Coronary artery (tissue), 2 donors: ENCODE results near the gene BCL2L2.
A peak's percentile ranks its signal among the peaks of the same experiment; 100 is the strongest.

Experiments
- DNase-seq: peaks from one replicate; pipeline ENCODE4 v3.0.0-alpha.2; 2017; ENCODE audit warnings: low spot score
- H3K27ac ChIP-seq, 2 donors: fragments of 200-600 bp; sonication (generic); one replicate each; pipeline ENCODE4 v1.5.1; 2016 to 2019
- H3K4me3 ChIP-seq: fragments of 200-600 bp; sonication (generic); 2 replicates; pipeline ENCODE4 v1.5.1; 2016; ENCODE audit warnings: mild to moderate bottlenecking, moderate library complexity
- CTCF ChIP-seq: fragments of 200-600 bp; sonication (generic); IDR thresholded peaks from one replicate; pipeline ENCODE4 v1.5.1; 2019; ENCODE audit warnings: antibody characterized with exemption

The BCL2L2 gene

GRCh38 chr14:23301288-23301968 lies 5.2 kb upstream of the BCL2L2 start:
- DNase-seq: peak; percentile 99
- peak overlapping the region; percentile 97 to 100 for H3K27ac ChIP-seq
- peak; percentile 45 for TF ChIP-seq CTCF

GRCh38 chr14:23301969-23302289 lies 4.7 kb upstream of the BCL2L2 start:
- Histone ChIP-seq H3K27ac (peak overlapping the region; percentile 97 to 100), H3K4me3 (peak overlapping the region; percentile 92)
- no peak for DNase-seq
- no peak for TF ChIP-seq CTCF

More at GRCh38 chr14:23301288-23301968, 5.2 kb upstream of the BCL2L2 start:
- H3K4me3 ChIP-seq: peak overlapping the region; percentile 92

- DNase-seq: peak; percentile 83
These were observed 4.1 kb upstream of the BCL2L2 start, which contains the start of gene PPP1R3E for GRCh38 chr14:23302290-23303225. PPP1R3E (minus strand) TSS chr14:23302859; CDS start chr14:23302576, 283 bp downstream.

GRCh38 chr14:23307146-23307530 lies 505 bp downstream of the BCL2L2 start:
- DNase-seq: no peak
- Histone ChIP-seq H3K27ac (peak overlapping the region; percentile 85 to 89), H3K4me3 (peak overlapping the region; percentile 77)
- no peak for TF ChIP-seq CTCF

More at GRCh38 chr14:23302290-23303225, 4.1 kb upstream of the BCL2L2 start, which contains the start of gene PPP1R3E:
- peak within 1 kb of the TSS; percentile 97 to 100 for H3K27ac ChIP-seq
- peak within 1 kb of the TSS; percentile 92 for H3K4me3 ChIP-seq
- no peak for TF ChIP-seq CTCF

GRCh38 chr14:23307687-23308644 lies 1.3 kb downstream of the BCL2L2 start:
- peak overlapping the region; percentile 77 for H3K4me3 ChIP-seq
- DNase-seq: no peak
- H3K27ac ChIP-seq: peak overlapping the region; percentile 85 to 89
- no peak for TF ChIP-seq CTCF

- TF ChIP-seq CTCF: no peak
- DNase-seq: no peak
- Histone ChIP-seq H3K27ac (no peak overlapping the region), H3K4me3 (peak overlapping the region; percentile 77)
These were observed 2.2 kb downstream of the BCL2L2 start for GRCh38 chr14:23308721-23309445.
